ENCODE data around the gene TNNC2. TPM values are rescaled to one million over a fixed set of nuclear protein-coding genes. Genes with fewer than 3 reads are reported as not detected.
A peak's percentile ranks its signal among the peaks of the same experiment; 100 is the strongest.

Gene TNNC2
- total and polyA plus RNA-seq, 2 of the 8 experiments (the other 6 are each of a cell fraction or from before 2014, with no cell fraction given), result 5.7 to 7.6 TPM

- no peak overlapping the region for H2BK12ac ChIP-seq (ENCODE audit: low read depth, low read length)
- peaks cover 0 to 5% (median under 1%) of the 10 kb centered on the region in 4 experiments; a peak in 2 of 8 replicates for H3K36me3 ChIP-seq (ENCODE audit: control insufficient read depth in 2 of 4, insufficient read depth in 4 of 4, low read length in 3 of 4)
- FAIRE-seq (no peak), DNase-seq (ENCODE audit: low read depth in 1 of 2, low spot score in 2 of 2) (no peak)
- H2BK15ac ChIP-seq (ENCODE audit: low read length), result no peak overlapping the region
- no peak overlapping the region for H3K23ac ChIP-seq (ENCODE audit: insufficient read length)
- no peaks in the 10 kb centered on the region for H3K9me3 ChIP-seq (ENCODE audit: insufficient read depth in 2 of 2, low read depth in 1 of 2, low read length in 1 of 2)
- no peak overlapping the region for H2AFZ ChIP-seq (ENCODE audit: low read length)
- POLR2A ChIA-PET (ENCODE audit: partially characterized antibody), result interaction anchor here (4.0 to 13.8 kb wide), 4 partner anchors 12 to 20 kb away, joined by 36 to 178 read pairs (median 54); partner anchors contain the start of genes ACOT8, UBE2C and ZSWIM3
- peaks cover 0 to 17% (median 8%) of the 10 kb centered on the region in 4 experiments; a peak in 6 of 7 replicates for H3K4me1 ChIP-seq (replicated peaks in 1 of 4; ENCODE audit: control insufficient read depth in 3 of 4, insufficient read depth in 4 of 4, low read length in 3 of 4)
- H3K79me1 ChIP-seq (ENCODE audit: low read depth, low read length), result peaks cover 9% of the 10 kb centered on the region
- H2BK120ac ChIP-seq (replicated peaks; ENCODE audit: low read depth, low read length), result no peak overlapping the region
- H3K14ac ChIP-seq (ENCODE audit: insufficient read length), result no peak overlapping the region
- peak overlapping the region; percentile 13 for H4K91ac ChIP-seq (replicated peaks; ENCODE audit: insufficient read length, low read length)
- H3K4me3 ChIP-seq (ENCODE audit: extremely low read depth in 1 of 4, insufficient read depth in 2 of 4, low read depth in 3 of 4, low read length in 4 of 4), result peak overlapping the region in 1 of 4 experiments; percentile 77; a peak in 1 of 8 replicates
- no peak overlapping the region for H3K18ac ChIP-seq (ENCODE audit: extremely low read depth, low read length)
- H2BK5ac ChIP-seq (ENCODE audit: low read depth, low read length), result no peak overlapping the region
- H3K23me2 ChIP-seq (ENCODE audit: low read depth, low read length), result peaks cover 8% of the 10 kb centered on the region; the same call in 1 of the 2 replicates
- H3K4me2 ChIP-seq (ENCODE audit: insufficient read depth in 1 of 2, low read depth in 2 of 2, low read length in 2 of 2), result peak overlapping the region in 1 of 2 experiments; percentile 88; a peak in 1 of 4 replicates
- H3K4ac ChIP-seq (replicated peaks; ENCODE audit: insufficient read length, low read depth, low read length), result no peak overlapping the region
- CTCF ChIA-PET (ENCODE audit: partially characterized antibody), result interaction anchor here (0.8 to 1.9 kb wide), 2 partner anchors 9 to 13 kb away, joined by 3 to 4 read pairs; no protein-coding TSS in a partner anchor
- peaks cover 0 to 11% of the 10 kb centered on the region in 2 experiments; a peak in 1 of 4 replicates for H3K79me2 ChIP-seq (ENCODE audit: control insufficient read depth in 1 of 2, insufficient read depth in 2 of 2, low read length in 2 of 2)
- no peak overlapping the region for H3K9ac ChIP-seq (replicated peaks in 1 of 4; ENCODE audit: extremely low read depth in 1 of 4, low read depth in 3 of 4, low read length in 3 of 4)
- H3K27me3 ChIP-seq (replicated peaks in 1 of 4; ENCODE audit: control insufficient read depth in 3 of 4, extremely low read depth in 1 of 4, insufficient read depth in 3 of 4, low read length in 3 of 4), result no peaks in the 10 kb centered on the region
- H4K20me1 ChIP-seq (replicated peaks in 1 of 2; ENCODE audit: control insufficient read depth in 1 of 2, insufficient read depth in 2 of 2, low read length in 2 of 2), result peaks cover 0 to 4% of the 10 kb centered on the region in 2 experiments
- H2BK20ac ChIP-seq (ENCODE audit: low read length), result no peak overlapping the region
- H3K27ac ChIP-seq (ENCODE audit: low read depth, low read length), result no peak overlapping the region
- no peak overlapping the region for H4K5ac ChIP-seq (ENCODE audit: insufficient read length, low read depth, low read length)
- H3K56ac ChIP-seq (replicated peaks; ENCODE audit: insufficient read length, low read depth, low read length), result no peak overlapping the region
- TF ChIP-seq USF2 (IDR thresholded peaks at IDR 0.05; ENCODE audit: low read length) (no peak), POLR2A (IDR thresholded peaks at IDR 0.05; ENCODE audit: control extremely low read depth in 1 of 2, low read depth in 2 of 2, low read length in 2 of 2) (peak in 1 of 2 experiments; percentile 36; a peak in 1 of 3 replicates)
- no peak overlapping the region for H4K8ac ChIP-seq (ENCODE audit: extremely low read depth, insufficient read depth, low read length)
- WGBS, 2 experiments (ENCODE audit: extremely low coverage in 1 of 2, insufficient coverage in 1 of 2, insufficient read length in 1 of 2, insufficient replicate concordance in 2 of 2, low coverage in 1 of 2, low lambda C conversion rate in 2 of 2, missing lambda C conversion rate in 1 of 2), result 94% methylated on average over 3 of the region's 3 CpGs; no CpG with 5 or more reads in 1 of the 2 experiments
- no peak overlapping the region for H2AK5ac ChIP-seq (ENCODE audit: low read depth, low read length)
Observed at GRCh38 chr20:45835329-45835765, 8.2 kb upstream of the TNNC2 start.

Measured in H1 (cell line).